Measurements from ENCODE around the gene GALNT13.

The GALNT13 gene

GRCh38 chr2:153912798-153913396 lies 41.2 kb downstream of the GALNT13 start:
- H4K20me1 ChIP-seq (ENCODE audit: insufficient read depth, low read length, poor library complexity, severe bottlenecking), result no peaks in the 10 kb centered on the region
- H3K9me2 ChIP-seq (replicated peaks; ENCODE audit: low read depth, low read length), result no peaks in the 10 kb centered on the region
- H2AFZ ChIP-seq (ENCODE audit: low read length), result no peak overlapping the region
- H3F3A ChIP-seq (ENCODE audit: low read depth), result no peaks in the 10 kb centered on the region
- H3K79me2 ChIP-seq (ENCODE audit: insufficient read depth, low read length), result no peaks in the 10 kb centered on the region
- no peaks in the 10 kb centered on the region for H3K27me3 ChIP-seq (ENCODE audit: insufficient read depth, low read length, poor library complexity, severe bottlenecking)
- H3K36me3 ChIP-seq (ENCODE audit: insufficient read depth, low read length), result no peaks in the 10 kb centered on the region
- H3K4me2 ChIP-seq (ENCODE audit: low read depth, low read length, poor library complexity, severe bottlenecking), result no peak overlapping the region
- H3K9me3 ChIP-seq (ENCODE audit: insufficient read depth, low read depth, low read length), result peaks cover 4% of the 10 kb centered on the region; the same call in 1 of the 2 replicates
- H3K4me3 ChIP-seq (ENCODE audit: low read length, poor library complexity, severe bottlenecking), result no peak overlapping the region
- H3K9ac ChIP-seq (ENCODE audit: low read depth, low read length, poor library complexity, severe bottlenecking), result no peak overlapping the region
- H3K4me1 ChIP-seq (ENCODE audit: insufficient read depth, low read length, poor library complexity, severe bottlenecking), result no peaks in the 10 kb centered on the region
- no peak for TF ChIP-seq EZH2phosphoT487 (IDR thresholded peaks at IDR 0.05; ENCODE audit: borderline replicate concordance)
- no peak for TF ChIP-seq CTCF (conservative IDR thresholded peaks at IDR 0.05; ENCODE audit: low read length)

- H2AFZ ChIP-seq (ENCODE audit: low read length), result no peak overlapping the region
- TF ChIP-seq CTCF (conservative IDR thresholded peaks at IDR 0.05; ENCODE audit: low read length) (no peak), EZH2phosphoT487 (IDR thresholded peaks at IDR 0.05; ENCODE audit: borderline replicate concordance) (no peak)
- no peak overlapping the region for H3K9ac ChIP-seq (ENCODE audit: low read depth, low read length, poor library complexity, severe bottlenecking)
- H3K4me3 ChIP-seq (ENCODE audit: low read length, poor library complexity, severe bottlenecking), result no peak overlapping the region
- no peaks in the 10 kb centered on the region for H3K79me2 ChIP-seq (ENCODE audit: insufficient read depth, low read length)
- H4K20me1 ChIP-seq (ENCODE audit: insufficient read depth, low read length, poor library complexity, severe bottlenecking), result no peaks in the 10 kb centered on the region
- H3K4me2 ChIP-seq (ENCODE audit: low read depth, low read length, poor library complexity, severe bottlenecking), result no peak overlapping the region
- no peaks in the 10 kb centered on the region for H3K9me2 ChIP-seq (replicated peaks; ENCODE audit: low read depth, low read length)
- no peaks in the 10 kb centered on the region for H3K9me3 ChIP-seq (ENCODE audit: insufficient read depth, low read depth, low read length)
- H3K27me3 ChIP-seq (ENCODE audit: insufficient read depth, low read length, poor library complexity, severe bottlenecking), result no peaks in the 10 kb centered on the region
- no peaks in the 10 kb centered on the region for H3K4me1 ChIP-seq (ENCODE audit: insufficient read depth, low read length, poor library complexity, severe bottlenecking)
- H3K36me3 ChIP-seq (ENCODE audit: insufficient read depth, low read length), result no peaks in the 10 kb centered on the region
- no peaks in the 10 kb centered on the region for H3F3A ChIP-seq (ENCODE audit: low read depth)
Measured at GRCh38 chr2:153917570-153917969, 45.8 kb downstream of the GALNT13 start.

GRCh38 chr2:153935511-153935910 lies 63.8 kb downstream of the GALNT13 start:
- H3K79me2 ChIP-seq (ENCODE audit: insufficient read depth, low read length), result no peaks in the 10 kb centered on the region
- H3K4me2 ChIP-seq (ENCODE audit: low read depth, low read length, poor library complexity, severe bottlenecking), result no peak overlapping the region
- no peaks in the 10 kb centered on the region for H3F3A ChIP-seq (ENCODE audit: low read depth)
- no peaks in the 10 kb centered on the region for H3K4me1 ChIP-seq (ENCODE audit: insufficient read depth, low read length, poor library complexity, severe bottlenecking)
- H3K9me2 ChIP-seq (replicated peaks; ENCODE audit: low read depth, low read length), result no peaks in the 10 kb centered on the region
- no peaks in the 10 kb centered on the region for H3K27me3 ChIP-seq (ENCODE audit: insufficient read depth, low read length, poor library complexity, severe bottlenecking)
- TF ChIP-seq CTCF (conservative IDR thresholded peaks at IDR 0.05; ENCODE audit: low read length) (no peak), EZH2phosphoT487 (IDR thresholded peaks at IDR 0.05; ENCODE audit: borderline replicate concordance) (no peak)
- H3K4me3 ChIP-seq (ENCODE audit: low read length, poor library complexity, severe bottlenecking), result no peak overlapping the region
- H3K36me3 ChIP-seq (ENCODE audit: insufficient read depth, low read length), result no peaks in the 10 kb centered on the region
- H4K20me1 ChIP-seq (ENCODE audit: insufficient read depth, low read length, poor library complexity, severe bottlenecking), result no peaks in the 10 kb centered on the region
- no peaks in the 10 kb centered on the region for H3K9me3 ChIP-seq (ENCODE audit: insufficient read depth, low read depth, low read length)
- no peak overlapping the region for H2AFZ ChIP-seq (ENCODE audit: low read length)
- no peak overlapping the region for H3K9ac ChIP-seq (ENCODE audit: low read depth, low read length, poor library complexity, severe bottlenecking)
